GM12878 (cell line): ENCODE data around the gene HOMER2. TPM values are rescaled to one million over a fixed set of nuclear protein-coding genes. Genes with fewer than 3 reads are reported as not detected.
A peak's percentile ranks its signal among the peaks of the same experiment; 100 is the strongest.

Experiments used
- HDGF ChIP-seq: fragments of 450-650 bp; IDR thresholded peaks from 2 replicates; pipeline ENCODE4 v1.6.1; 2016; ENCODE audit warnings: antibody characterized with exemption
- IKZF2 ChIP-seq, 2 experiments: fragments of 450-650 bp; IDR thresholded peaks; 2 replicates each; pipeline ENCODE4 v1.6.1; 2017; ENCODE audit warnings: mild to moderate bottlenecking in 2 of 2, moderate library complexity in 2 of 2
- MAX ChIP-seq: IDR thresholded peaks from 2 replicates; pipeline ENCODE4 v1.6.1; 2012; ENCODE audit warnings: low read depth, low read length, improper control_type of control experiment
- RAD21 ChIP-seq: IDR thresholded peaks from 2 replicates; pipeline ENCODE4 v1.6.1; 2011; ENCODE audit warnings: mild to moderate bottlenecking, low read depth, low read length, moderate library complexity; ENCODE audit not compliant: insufficient read depth
- RAD51 ChIP-seq: fragments of 450-650 bp; IDR thresholded peaks from 2 replicates; pipeline ENCODE4 v1.6.1; 2016; ENCODE audit warnings: moderate library complexity, mild to moderate bottlenecking, inconsistent platforms
- RELA ChIP-seq: fragments of 450-650 bp; IDR thresholded peaks from 2 replicates; pipeline ENCODE4 v1.8.0; 2014; ENCODE audit warnings: borderline replicate concordance; ENCODE audit not compliant: partially characterized antibody
- SMC3 ChIP-seq: IDR thresholded peaks from 2 replicates; pipeline ENCODE4 v1.6.1; 2011; ENCODE audit warnings: low read length, improper control_type of control experiment, borderline replicate concordance
- SP1 ChIP-seq: IDR thresholded peaks from one replicate; pipeline ENCODE4 v1.6.1; 2011; ENCODE audit warnings: low read depth, low read length
- TCF12 ChIP-seq: IDR thresholded peaks from 2 replicates; pipeline ENCODE4 v1.6.1; 2011; ENCODE audit warnings: low read depth, mild to moderate bottlenecking, low read length
- polyA plus RNA-seq, 11 experiments: library from polyadenylated mRNA; depleted of rRNA in 4 of 11; unstranded in 6 of 11; stranded (reverse) in 5 of 11; fragments of >200 nt; fragmentation: Nextera tagmentation in 4 of 11; fragmentation: Illumina TruSeq in 1 of 11; extraction: Ambion mirVana in 4 of 11; extraction: Trizol in 1 of 11; gene quantifications; 1 replicate in 1 of 11; 2 replicates in 10 of 11; pipeline versions ENCODE4 v1.2.1 to v1.2.3, GENCODE V29; 2011 to 2016; ENCODE audit warnings: inconsistent platforms in 2 of 11, missing spikeins in 2 of 11, low read depth in 1 of 11
- total RNA-seq, 4 experiments: library from RNA; depleted of rRNA in 3 of 4; stranded (reverse); fragments of >200 nt in 3 of 4; fragmentation: Illumina TruSeq in 1 of 4; extraction: Trizol in 1 of 4; gene quantifications; 2 replicates each; pipeline versions ENCODE4 v1.2.1 to v1.2.3, GENCODE V29; 2013 to 2021
- TF ChIP-seq, protein P1 (sequence below): fragments of 150-350 bp; IDR thresholded peaks from 2 replicates; pipeline ENCODE4 v1.6.1; 2016; ENCODE audit warnings: low read depth, low read length
- TF ChIP-seq, protein P2 (sequence below): fragments of 450-650 bp; IDR thresholded peaks from 2 replicates; pipeline ENCODE4 v1.6.1; 2017; ENCODE audit warnings: mild to moderate bottlenecking, moderate library complexity
- TF ChIP-seq, protein P3 (sequence below): fragments of 450-650 bp; IDR thresholded peaks from 2 replicates; pipeline ENCODE4 v1.6.1; 2017; ENCODE audit warnings: antibody characterized with exemption, mild to moderate bottlenecking, moderate library complexity

The HOMER2 gene
- total and polyA plus RNA-seq, 10 of the 15 experiments (the other 5 are each of a cell fraction or from before 2014, with no cell fraction given): 0.60 to 5.0 (median 1.8) TPM

DNA sequence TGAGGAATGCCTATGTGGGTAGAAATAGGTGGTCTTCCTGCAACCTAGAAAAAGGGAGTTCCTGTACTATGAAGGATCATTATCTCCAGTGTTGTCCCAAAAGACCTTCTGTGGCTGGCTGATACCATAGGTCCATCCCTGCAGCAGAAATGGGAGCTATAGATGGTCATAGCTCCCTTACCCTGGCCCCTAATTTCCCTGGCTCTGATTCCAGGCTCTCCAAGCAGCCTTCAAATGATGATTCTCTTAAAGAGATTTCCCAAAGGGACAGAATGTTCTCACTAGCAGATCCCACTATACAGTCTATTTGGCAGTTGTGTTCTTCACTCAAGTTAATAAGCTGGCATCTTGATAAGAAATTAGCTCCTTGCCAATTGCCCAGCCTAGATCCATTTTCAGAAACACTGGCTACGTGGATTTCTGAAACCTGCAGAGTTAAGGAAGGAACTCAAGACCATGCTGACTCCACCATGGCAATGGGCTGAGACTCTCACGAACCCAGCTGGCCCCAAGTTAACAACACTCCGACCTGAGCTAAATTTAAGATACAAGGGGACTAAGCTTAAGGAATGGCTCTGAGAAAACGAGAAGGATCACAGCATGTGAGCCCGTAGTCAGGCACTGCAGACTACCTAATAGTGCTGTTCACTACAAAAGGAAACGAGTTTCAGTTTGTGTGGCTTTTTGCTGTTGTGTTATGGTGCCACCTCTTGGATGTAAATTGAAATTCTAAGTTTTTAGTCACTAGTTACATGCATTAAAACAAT, 47.6 kb upstream of the HOMER2 start (continued):
- TF ChIP-seq, protein P1, sequence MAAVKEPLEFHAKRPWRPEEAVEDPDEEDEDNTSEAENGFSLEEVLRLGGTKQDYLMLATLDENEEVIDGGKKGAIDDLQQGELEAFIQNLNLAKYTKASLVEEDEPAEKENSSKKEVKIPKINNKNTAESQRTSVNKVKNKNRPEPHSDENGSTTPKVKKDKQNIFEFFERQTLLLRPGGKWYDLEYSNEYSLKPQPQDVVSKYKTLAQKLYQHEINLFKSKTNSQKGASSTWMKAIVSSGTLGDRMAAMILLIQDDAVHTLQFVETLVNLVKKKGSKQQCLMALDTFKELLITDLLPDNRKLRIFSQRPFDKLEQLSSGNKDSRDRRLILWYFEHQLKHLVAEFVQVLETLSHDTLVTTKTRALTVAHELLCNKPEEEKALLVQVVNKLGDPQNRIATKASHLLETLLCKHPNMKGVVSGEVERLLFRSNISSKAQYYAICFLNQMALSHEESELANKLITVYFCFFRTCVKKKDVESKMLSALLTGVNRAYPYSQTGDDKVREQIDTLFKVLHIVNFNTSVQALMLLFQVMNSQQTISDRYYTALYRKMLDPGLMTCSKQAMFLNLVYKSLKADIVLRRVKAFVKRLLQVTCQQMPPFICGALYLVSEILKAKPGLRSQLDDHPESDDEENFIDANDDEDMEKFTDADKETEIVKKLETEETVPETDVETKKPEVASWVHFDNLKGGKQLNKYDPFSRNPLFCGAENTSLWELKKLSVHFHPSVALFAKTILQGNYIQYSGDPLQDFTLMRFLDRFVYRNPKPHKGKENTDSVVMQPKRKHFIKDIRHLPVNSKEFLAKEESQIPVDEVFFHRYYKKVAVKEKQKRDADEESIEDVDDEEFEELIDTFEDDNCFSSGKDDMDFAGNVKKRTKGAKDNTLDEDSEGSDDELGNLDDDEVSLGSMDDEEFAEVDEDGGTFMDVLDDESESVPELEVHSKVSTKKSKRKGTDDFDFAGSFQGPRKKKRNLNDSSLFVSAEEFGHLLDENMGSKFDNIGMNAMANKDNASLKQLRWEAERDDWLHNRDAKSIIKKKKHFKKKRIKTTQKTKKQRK: no peak
- TF ChIP-seq RELA: no peak
- no peak for TF ChIP-seq IKZF2 (IDR thresholded peaks at IDR 0.05)
- TF ChIP-seq, protein P2, sequence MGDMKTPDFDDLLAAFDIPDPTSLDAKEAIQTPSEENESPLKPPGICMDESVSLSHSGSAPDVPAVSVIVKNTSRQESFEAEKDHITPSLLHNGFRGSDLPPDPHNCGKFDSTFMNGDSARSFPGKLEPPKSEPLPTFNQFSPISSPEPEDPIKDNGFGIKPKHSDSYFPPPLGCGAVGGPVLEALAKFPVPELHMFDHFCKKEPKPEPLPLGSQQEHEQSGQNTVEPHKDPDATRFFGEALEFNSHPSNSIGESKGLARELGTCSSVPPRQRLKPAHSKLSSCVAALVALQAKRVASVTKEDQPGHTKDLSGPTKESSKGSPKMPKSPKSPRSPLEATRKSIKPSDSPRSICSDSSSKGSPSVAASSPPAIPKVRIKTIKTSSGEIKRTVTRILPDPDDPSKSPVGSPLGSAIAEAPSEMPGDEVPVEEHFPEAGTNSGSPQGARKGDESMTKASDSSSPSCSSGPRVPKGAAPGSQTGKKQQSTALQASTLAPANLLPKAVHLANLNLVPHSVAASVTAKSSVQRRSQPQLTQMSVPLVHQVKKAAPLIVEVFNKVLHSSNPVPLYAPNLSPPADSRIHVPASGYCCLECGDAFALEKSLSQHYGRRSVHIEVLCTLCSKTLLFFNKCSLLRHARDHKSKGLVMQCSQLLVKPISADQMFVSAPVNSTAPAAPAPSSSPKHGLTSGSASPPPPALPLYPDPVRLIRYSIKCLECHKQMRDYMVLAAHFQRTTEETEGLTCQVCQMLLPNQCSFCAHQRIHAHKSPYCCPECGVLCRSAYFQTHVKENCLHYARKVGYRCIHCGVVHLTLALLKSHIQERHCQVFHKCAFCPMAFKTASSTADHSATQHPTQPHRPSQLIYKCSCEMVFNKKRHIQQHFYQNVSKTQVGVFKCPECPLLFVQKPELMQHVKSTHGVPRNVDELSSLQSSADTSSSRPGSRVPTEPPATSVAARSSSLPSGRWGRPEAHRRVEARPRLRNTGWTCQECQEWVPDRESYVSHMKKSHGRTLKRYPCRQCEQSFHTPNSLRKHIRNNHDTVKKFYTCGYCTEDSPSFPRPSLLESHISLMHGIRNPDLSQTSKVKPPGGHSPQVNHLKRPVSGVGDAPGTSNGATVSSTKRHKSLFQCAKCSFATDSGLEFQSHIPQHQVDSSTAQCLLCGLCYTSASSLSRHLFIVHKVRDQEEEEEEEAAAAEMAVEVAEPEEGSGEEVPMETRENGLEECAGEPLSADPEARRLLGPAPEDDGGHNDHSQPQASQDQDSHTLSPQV: no peak
- TF ChIP-seq SP1: no peak
- TF ChIP-seq SMC3: peak; percentile 77; the same call in 1 of the 2 replicates
- no peak for TF ChIP-seq TCF12
- TF ChIP-seq MAX: no peak
- TF ChIP-seq, protein P3, sequence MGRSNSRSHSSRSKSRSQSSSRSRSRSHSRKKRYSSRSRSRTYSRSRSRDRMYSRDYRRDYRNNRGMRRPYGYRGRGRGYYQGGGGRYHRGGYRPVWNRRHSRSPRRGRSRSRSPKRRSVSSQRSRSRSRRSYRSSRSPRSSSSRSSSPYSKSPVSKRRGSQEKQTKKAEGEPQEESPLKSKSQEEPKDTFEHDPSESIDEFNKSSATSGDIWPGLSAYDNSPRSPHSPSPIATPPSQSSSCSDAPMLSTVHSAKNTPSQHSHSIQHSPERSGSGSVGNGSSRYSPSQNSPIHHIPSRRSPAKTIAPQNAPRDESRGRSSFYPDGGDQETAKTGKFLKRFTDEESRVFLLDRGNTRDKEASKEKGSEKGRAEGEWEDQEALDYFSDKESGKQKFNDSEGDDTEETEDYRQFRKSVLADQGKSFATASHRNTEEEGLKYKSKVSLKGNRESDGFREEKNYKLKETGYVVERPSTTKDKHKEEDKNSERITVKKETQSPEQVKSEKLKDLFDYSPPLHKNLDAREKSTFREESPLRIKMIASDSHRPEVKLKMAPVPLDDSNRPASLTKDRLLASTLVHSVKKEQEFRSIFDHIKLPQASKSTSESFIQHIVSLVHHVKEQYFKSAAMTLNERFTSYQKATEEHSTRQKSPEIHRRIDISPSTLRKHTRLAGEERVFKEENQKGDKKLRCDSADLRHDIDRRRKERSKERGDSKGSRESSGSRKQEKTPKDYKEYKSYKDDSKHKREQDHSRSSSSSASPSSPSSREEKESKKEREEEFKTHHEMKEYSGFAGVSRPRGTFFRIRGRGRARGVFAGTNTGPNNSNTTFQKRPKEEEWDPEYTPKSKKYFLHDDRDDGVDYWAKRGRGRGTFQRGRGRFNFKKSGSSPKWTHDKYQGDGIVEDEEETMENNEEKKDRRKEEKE: no peak
- no peak for TF ChIP-seq HDGF
- TF ChIP-seq RAD21: peak; percentile 88
- no peak for TF ChIP-seq RAD51
- TF ChIP-seq, all 136 proteins: peak for 4
